HG03135 (cell line): Measurements from ENCODE around the gene OPN4.

Experiments used
- ATAC-seq: cut with Tn5 transposase; IDR thresholded peaks from one replicate; pipeline ENCODE4 v1.9.1; 2021; ENCODE audit warnings: mild to moderate bottlenecking, moderate library complexity; ENCODE audit not compliant: unreplicated experiment

Gene OPN4

DNA sequence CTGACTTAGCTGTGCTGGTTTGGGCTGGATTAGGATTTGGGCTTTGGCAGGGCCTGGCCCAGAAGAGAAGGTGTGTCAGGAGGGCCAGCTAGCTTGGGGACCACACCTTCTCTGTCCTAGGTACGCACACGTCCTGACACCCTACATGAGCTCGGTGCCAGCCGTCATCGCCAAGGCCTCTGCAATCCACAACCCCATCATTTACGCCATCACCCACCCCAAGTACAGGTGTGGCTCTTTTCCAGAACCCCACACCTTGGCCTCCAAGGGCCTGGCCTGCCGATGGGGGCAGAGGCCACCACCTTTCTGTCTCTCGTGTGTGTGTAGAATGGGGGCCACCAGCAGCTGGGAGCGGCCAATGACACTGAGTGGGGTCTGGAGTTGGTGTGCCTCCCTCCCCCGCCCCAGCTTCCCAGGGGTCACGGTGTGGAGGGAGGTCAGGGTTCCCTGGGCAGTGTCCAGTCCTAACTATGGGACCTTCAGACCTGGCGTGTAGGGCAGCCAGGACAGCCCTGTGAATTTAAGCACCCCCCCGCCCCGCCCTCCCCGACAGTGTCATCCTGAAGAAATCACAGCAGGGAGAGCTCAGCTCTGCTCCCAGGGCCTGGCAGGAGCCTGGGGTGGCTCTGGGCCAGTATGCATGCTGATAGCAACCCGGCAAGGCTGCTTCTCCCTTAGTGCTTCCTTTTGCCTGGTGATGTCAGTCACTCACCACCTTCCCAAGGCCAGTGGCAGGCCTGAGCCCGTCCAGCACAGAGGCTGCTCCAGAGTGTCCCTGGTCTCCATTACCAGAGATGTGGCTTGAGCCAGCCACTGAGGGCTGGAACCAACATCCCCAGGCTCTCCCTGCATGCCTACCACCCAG is 7.0 kb downstream of the OPN4 start:
- no peak for ATAC-seq

DNA sequence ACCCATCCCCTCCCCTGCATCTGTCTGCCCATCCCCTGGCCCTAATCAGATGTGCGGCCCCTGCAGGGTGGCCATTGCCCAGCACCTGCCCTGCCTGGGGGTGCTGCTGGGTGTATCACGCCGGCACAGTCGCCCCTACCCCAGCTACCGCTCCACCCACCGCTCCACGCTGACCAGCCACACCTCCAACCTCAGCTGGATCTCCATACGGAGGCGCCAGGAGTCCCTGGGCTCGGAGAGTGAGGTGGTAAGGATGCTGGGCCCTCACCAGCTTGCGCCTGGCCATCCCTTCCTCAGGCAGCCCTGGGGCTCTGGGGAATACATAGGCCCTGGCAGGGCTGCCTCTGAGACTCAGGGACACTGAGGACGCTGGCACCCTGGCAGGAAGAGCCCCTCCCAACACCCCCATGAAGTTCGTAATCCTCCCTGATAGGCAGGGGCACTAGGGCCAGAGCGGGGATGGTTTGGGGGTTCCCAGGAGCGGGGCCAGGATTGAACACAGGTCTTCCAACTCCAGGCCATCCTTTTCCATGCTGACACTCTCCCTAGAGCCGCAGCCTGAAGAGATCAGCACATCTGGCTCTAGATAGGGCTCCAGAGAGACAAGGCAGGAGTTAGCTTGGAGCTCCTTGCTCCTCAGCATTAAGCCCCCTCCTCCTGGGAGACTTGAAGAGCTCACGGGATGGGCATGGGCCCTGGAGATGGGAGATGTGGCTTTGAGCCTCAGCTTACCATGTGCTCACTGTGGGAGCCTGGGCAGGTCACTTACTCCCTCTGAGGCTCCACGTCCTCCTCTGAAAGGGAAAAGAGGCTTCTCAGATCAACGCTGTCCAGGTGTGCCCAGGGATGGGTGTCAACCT is 8.1 kb downstream of the OPN4 start:
- no peak for ATAC-seq

DNA sequence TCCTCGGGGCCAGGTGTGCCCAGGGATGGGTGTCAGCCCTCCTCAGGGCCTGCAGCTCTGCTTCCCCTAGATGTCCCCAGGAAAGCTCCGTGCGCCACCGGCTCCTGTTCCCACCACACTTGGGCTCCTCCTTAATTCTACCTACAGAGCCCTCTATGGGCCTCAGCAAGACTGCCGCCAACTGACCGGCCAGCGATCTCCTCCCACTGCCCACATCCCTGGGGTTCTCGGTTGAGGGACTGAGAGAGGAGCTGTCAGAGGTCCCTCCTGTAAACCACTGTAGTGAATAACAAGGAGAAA is 8.6 kb downstream of the OPN4 start:
- no peak for ATAC-seq

DNA sequence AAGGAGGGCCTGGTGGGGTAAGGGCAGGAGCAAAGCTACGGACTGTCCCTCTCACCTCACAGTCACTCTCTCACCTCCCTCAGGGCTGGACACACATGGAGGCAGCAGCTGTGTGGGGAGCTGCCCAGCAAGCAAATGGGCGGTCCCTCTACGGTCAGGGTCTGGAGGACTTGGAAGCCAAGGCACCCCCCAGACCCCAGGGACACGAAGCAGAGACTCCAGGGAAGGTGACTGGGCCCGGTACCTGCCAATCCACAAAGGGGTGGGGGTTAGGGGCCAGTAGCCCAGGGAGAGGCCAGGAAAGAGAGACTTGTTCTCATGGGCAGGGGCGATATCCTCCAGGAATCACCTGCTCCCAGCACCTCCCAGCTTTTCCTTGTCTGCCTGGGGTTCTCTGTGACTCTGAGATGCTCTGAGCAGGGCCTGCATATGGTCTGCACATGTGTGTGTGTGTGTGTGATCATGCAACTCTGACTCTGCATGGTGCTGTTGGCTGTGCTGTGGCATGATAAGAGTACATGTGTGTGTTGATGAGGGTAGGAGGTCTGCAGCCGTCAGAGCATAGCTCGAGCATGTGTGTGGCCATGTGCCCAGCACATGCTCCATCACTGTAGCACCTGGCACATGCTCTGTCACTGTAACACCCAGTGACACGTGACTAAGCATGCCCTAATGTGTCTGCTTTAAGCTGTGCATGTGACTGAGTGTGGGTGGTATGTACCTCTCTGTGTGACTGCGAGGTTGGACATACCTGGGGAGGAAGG is 9.4 kb downstream of the OPN4 start:
- no peak for ATAC-seq

DNA sequence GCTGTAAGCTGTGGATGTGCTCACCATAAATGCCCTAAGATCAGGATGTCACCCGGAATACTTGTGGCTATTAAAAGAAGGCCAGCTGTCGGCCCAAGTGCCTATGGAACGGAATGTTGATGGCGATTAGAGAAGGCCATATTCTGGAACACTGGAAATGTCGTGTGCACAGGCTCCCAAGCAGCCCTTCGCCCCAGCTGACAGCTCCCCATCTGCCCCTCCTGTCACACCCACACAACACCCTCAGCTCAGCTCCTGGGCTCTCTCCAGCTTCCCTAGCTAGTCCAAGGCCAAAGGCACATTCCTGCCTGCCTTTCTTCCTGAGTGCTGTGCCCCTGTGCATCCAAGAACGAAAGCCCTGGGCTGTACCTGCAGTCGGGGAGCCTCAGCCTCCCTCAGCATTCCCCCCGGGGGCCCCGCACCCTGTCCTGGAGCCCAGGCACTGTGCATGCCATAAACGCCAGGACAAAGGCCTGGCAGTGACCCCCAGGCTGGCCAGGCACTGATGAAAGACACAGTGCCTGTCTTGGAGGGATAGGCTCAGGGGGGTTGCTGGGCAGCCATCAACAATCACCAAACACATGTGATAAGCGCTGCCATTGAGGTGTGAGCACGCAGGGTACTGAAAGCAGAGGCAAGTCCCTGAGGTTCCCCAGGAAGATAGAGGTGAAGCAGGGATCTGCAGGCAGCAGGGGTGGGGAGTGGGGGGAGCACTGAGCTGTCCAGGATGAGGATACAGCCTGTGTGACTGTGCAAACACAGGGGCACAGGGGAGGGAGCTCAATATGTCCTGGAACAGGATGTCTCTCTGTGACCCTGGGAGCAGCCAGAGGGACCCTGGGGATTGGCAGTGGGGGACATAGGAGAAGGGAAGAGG is 10.2 kb downstream of the OPN4 start:
- no peak for ATAC-seq

GRCh38 chr10:86665218-86665607 is 10.9 kb downstream of the OPN4 start:
- no peak for ATAC-seq

- no peak for ATAC-seq
Measured at GRCh38 chr10:86665868-86666267, 11.5 kb downstream of the OPN4 start.

DNA sequence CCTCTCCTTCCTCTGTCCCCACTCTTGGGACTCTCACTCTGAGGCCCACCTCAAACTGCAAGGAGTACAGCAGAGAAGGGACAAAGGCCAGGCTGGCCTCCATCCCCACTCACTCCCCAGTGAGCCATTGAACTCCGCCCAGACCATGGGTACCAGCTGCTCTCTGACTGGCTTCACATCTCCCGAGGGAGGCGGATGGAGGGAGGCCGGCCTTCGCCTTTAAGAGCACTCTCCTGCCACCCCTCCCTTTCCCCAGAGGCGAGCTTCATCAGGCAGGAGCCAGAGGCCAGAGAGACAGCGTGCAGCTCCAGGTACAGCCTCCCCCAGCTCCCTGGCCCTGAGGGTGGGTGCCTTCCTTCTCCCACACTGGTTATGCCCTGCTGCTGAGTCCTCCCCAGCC is 12.2 kb downstream of the OPN4 start:
- ATAC-seq: no peak

DNA sequence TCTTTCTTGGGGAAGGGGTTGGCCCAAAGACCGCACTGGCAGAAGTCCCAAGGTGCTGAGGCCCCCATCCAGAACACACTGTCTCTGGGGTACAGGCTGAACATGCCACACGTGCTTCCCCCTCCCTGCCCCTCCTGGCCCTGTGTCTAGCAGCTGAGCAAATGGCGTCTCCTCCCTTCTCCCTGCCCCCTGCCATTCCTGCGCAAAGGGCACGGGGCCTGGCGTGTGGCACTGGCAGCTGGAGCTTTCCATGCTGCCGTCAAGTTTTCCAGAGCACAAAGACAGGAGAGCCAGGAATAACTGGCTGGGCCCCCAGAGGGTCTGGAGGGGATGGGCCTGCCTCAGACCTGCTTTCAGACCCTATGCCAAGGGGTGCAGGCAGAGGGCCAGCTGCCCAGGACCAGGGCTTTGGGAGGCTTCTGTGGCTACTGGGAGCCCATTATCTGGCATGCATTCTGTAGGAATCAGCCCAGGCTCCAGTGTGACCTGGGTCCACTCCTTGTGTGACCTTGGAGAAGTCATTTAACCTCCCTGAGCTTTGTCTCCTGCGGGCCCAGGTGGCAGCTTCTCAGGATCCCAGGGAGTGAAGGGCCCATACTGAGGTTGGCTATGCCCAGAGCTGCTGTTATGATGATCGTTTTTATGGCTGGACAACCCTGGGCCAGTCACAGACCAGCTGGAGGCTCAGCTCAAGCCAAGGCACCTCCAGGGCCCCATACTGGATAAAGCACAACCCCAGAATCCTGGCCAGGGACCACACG is 13.3 kb downstream of the OPN4 start:
- no peak for ATAC-seq

- ATAC-seq: peak; percentile 66
Measured at GRCh38 chr10:86668297-86669165, 14.2 kb downstream of the OPN4 start, which contains the start of gene LDB3. LDB3 (plus strand) TSS chr10:86668511; CDS start chr10:86668692, 181 bp downstream.

- no peak for ATAC-seq
Measured at GRCh38 chr10:86670290-86670811, 16.0 kb downstream of the OPN4 start.

- no peak for ATAC-seq
Measured at GRCh38 chr10:86670876-86671275, 16.5 kb downstream of the OPN4 start.

DNA sequence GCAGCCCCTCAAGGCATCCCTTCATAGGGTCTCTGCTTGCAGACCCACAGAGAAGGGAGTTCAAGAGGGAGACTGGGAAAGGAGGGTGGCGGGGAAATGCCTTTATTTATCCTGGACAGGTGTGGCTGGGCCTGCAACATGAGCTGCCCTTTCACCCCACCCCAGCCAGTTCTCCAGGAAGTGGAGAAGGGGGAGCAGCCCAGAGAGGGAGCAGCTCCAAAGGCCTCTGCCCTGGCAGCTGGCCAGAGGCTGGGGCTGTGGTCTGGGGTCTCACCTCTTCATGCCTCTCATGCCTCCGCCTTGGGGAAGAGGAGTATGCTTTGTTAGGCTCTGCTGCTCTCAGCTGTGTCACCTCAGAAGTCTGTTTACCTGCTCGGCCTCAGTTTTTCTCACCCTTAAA is 17.1 kb downstream of the OPN4 start:
- ATAC-seq: no peak

GRCh38 chr10:86671985-86672710 is 17.8 kb downstream of the OPN4 start:
- ATAC-seq: no peak

GRCh38 chr10:86673216-86673826 is 19.0 kb downstream of the OPN4 start:
- ATAC-seq: no peak

GRCh38 chr10:86673827-86674581 is 19.7 kb downstream of the OPN4 start:
- ATAC-seq: no peak

- ATAC-seq: no peak
Measured at GRCh38 chr10:86674912-86675311, 20.6 kb downstream of the OPN4 start.
